GM23338 (cell line): ENCODE data around the gene LRP11. TPM values are rescaled to one million over a fixed set of nuclear protein-coding genes. Genes with fewer than 3 reads are reported as not detected.

ENCODE experiments used
- ATAC-seq: fragments of 200-7000 bp; cut with Tn5 transposase; 3 replicates; pipeline ENCODE4 v1.9.1; 2020
- DNase-seq: peaks from one replicate; pipeline ENCODE4 v3.0.0-alpha.2; 2015; ENCODE audit warnings: low spot score
- H2AFZ ChIP-seq: fragments of 200-600 bp; sonication (generic); 2 replicates; pipeline ENCODE4 v1.8.0; 2016; ENCODE audit warnings: antibody characterized with exemption, mild to moderate bottlenecking, moderate library complexity
- H3F3A ChIP-seq: fragments of 200-600 bp; sonication (generic); replicated peaks from 2 replicates; pipeline ENCODE4 v1.8.0; 2017; ENCODE audit warnings: antibody characterized with exemption, mixed run types, low read depth
- H3K27ac ChIP-seq: fragments of 200-600 bp; sonication (generic); 2 replicates; pipeline ENCODE4 v1.6.1; 2016; ENCODE audit warnings: low read depth
- H3K27me3 ChIP-seq: fragments of 200-600 bp; sonication (generic); 2 replicates; pipeline ENCODE4 v1.8.0; 2016; ENCODE audit warnings: mild to moderate bottlenecking, mixed run types, moderate library complexity; ENCODE audit not compliant: insufficient read depth
- H3K36me3 ChIP-seq: fragments of 200-600 bp; sonication (generic); 2 replicates; pipeline ENCODE4 v1.8.0; 2016; ENCODE audit warnings: mild to moderate bottlenecking; ENCODE audit not compliant: insufficient read depth
- H3K4me1 ChIP-seq: fragments of 200-600 bp; sonication (generic); 2 replicates; pipeline ENCODE4 v1.8.0; 2016; ENCODE audit warnings: mild to moderate bottlenecking, moderate library complexity; ENCODE audit not compliant: insufficient read depth
- H3K4me2 ChIP-seq: fragments of 200-600 bp; sonication (generic); 2 replicates; pipeline ENCODE4 v1.7.1; 2017; ENCODE audit warnings: mixed run types
- H3K4me3 ChIP-seq: fragments of 200-600 bp; sonication (generic); 2 replicates; pipeline ENCODE4 v1.6.1; 2016; ENCODE audit warnings: mixed run types
- H3K79me2 ChIP-seq: fragments of 200-600 bp; sonication (generic); replicated peaks from 2 replicates; pipeline ENCODE4 v1.8.0; 2017; ENCODE audit warnings: mild to moderate bottlenecking; ENCODE audit not compliant: insufficient read depth
- H3K9me2 ChIP-seq: fragments of 200-600 bp; sonication (generic); 2 replicates; pipeline ENCODE4 v1.8.0; 2017; ENCODE audit not compliant: insufficient read depth
- H4K20me1 ChIP-seq: fragments of 200-600 bp; sonication (generic); replicated peaks from 2 replicates; pipeline ENCODE4 v1.8.0; 2017; ENCODE audit warnings: mild to moderate bottlenecking; ENCODE audit not compliant: insufficient read depth
- H3K27ac Mint-ChIP-seq: 2 replicates; pipeline ENCODE4 v1.8.0; 2020; ENCODE audit warnings: inconsistent platforms, mild to moderate bottlenecking, moderate library complexity, mixed read lengths
- H3K27me3 Mint-ChIP-seq: 3 replicates; pipeline ENCODE4 v1.8.0; 2022; ENCODE audit warnings: low read depth, mild to moderate bottlenecking, moderate library complexity, mixed read lengths, inconsistent platforms; ENCODE audit not compliant: insufficient read depth, poor library complexity
- H3K36me3 Mint-ChIP-seq: 3 replicates; pipeline ENCODE4 v1.8.0; 2021; ENCODE audit warnings: low read depth, mild to moderate bottlenecking, inconsistent platforms, moderate library complexity, mixed read lengths
- H3K4me1 Mint-ChIP-seq: 3 replicates; pipeline ENCODE4 v1.8.0; 2020; ENCODE audit warnings: mild to moderate bottlenecking, inconsistent platforms, mixed read lengths
- H3K4me3 Mint-ChIP-seq: 3 replicates; pipeline ENCODE4 v1.8.0; 2021; ENCODE audit warnings: moderate library complexity, mild to moderate bottlenecking, inconsistent platforms, mixed read lengths
- H3K9me3 Mint-ChIP-seq: 3 replicates; pipeline ENCODE4 v1.8.0; 2020; ENCODE audit warnings: moderate library complexity, mild to moderate bottlenecking, inconsistent platforms, mixed read lengths
- CREB1 ChIP-seq: fragments of 250-450 bp; sonication (Bioruptor Pico); IDR thresholded peaks from 2 replicates; pipeline ENCODE4 v1.5.0; 2020; ENCODE audit warnings: low read depth, mild to moderate bottlenecking, moderate library complexity
- CTCF ChIP-seq, 2 experiments: fragments of 200-600 bp in 1 of 2; sonication (generic) in 1 of 2; conservative IDR thresholded peaks; 2 replicates each; pipeline versions ENCODE4 v1.5.1 to v1.6.1; 2016 to 2017; ENCODE audit warnings: antibody characterized with exemption in 2 of 2, low read depth in 2 of 2, mild to moderate bottlenecking in 2 of 2, moderate library complexity in 1 of 2
- ETS1 ChIP-seq: IDR thresholded peaks from 2 replicates; pipeline ENCODE4 v1.6.1; 2016; ENCODE audit warnings: antibody characterized with exemption
- EZH2 ChIP-seq: fragments of 200-600 bp; sonication (generic); IDR thresholded peaks from one replicate; pipeline ENCODE4 v1.8.0; 2017; ENCODE audit warnings: antibody characterized with exemption, mild to moderate bottlenecking, low read depth; ENCODE audit not compliant: unreplicated experiment
- EZH2phosphoT487 ChIP-seq: fragments of 200-600 bp; sonication (generic); IDR thresholded peaks from one replicate; pipeline ENCODE4 v1.8.1; 2018; ENCODE audit warnings: antibody characterized with exemption; ENCODE audit not compliant: unreplicated experiment
- JUNB ChIP-seq: IDR thresholded peaks from one replicate; pipeline ENCODE4 v1.6.1; 2016; ENCODE audit warnings: antibody characterized with exemption; ENCODE audit not compliant: unreplicated experiment
- NANOG ChIP-seq: IDR thresholded peaks from 2 replicates; pipeline ENCODE4 v1.6.1; 2016; ENCODE audit warnings: antibody characterized with exemption, borderline replicate concordance
- POLR2AphosphoS5 ChIP-seq: IDR thresholded peaks from 2 replicates; pipeline ENCODE4 v1.6.1; 2016; ENCODE audit warnings: antibody characterized with exemption, low read depth
- REST ChIP-seq: IDR thresholded peaks from one replicate; pipeline ENCODE4 v1.6.1; 2018; ENCODE audit warnings: antibody characterized with exemption; ENCODE audit not compliant: unreplicated experiment
- STAT1 ChIP-seq: IDR thresholded peaks from one replicate; pipeline ENCODE4 v1.6.1; 2016; ENCODE audit warnings: antibody characterized with exemption; ENCODE audit not compliant: unreplicated experiment
- ZNF114 ChIP-seq: fragments of 250-450 bp; sonication (Bioruptor Pico); IDR thresholded peaks from 2 replicates; pipeline ENCODE4 v1.5.0; 2020; ENCODE audit warnings: mild to moderate bottlenecking, moderate library complexity
- ZNF331 ChIP-seq: fragments of 250-450 bp; sonication (Bioruptor Pico); IDR thresholded peaks from 2 replicates; pipeline ENCODE4 v1.5.0; 2020; ENCODE audit warnings: low read depth, mild to moderate bottlenecking, moderate library complexity
- ZNF462 ChIP-seq: fragments of 250-450 bp; sonication (Bioruptor Pico); IDR thresholded peaks from 2 replicates; pipeline ENCODE4 v1.5.0; 2020; ENCODE audit warnings: mild to moderate bottlenecking, moderate library complexity
- polyA plus RNA-seq: library from polyadenylated mRNA; unstranded; fragments of >200 nt; fragmentation: Nextera tagmentation; extraction: Ambion mirVana; gene quantifications from 2 replicates; pipeline ENCODE4 v1.2.1, GENCODE V29; 2016
- total RNA-seq: library from RNA; depleted of rRNA; stranded (reverse); fragments of >200 nt; shearing (Covaris generic); gene quantifications from 2 replicates; pipeline ENCODE4 v1.2.3, GENCODE V29; 2014

LRP11 gene
- total and polyA plus RNA-seq, 2 experiments from 2014 or later: 10.8 to 37.1 TPM

- H3K36me3 ChIP-seq: no peaks in the 10 kb centered on the region
- Mint-ChIP-seq H3K9me3 (no peaks in the 10 kb centered on the region), H3K4me3 (no peak overlapping the region), H3K36me3 (no peaks in the 10 kb centered on the region), H3K4me1 (peaks cover 31% of the 10 kb centered on the region), H3K27me3 (no peaks in the 10 kb centered on the region), H3K27ac (peak overlapping the region; percentile 75)
- H3K27me3 ChIP-seq: no peaks in the 10 kb centered on the region
- no peak overlapping the region for H3K27ac ChIP-seq
- DNase-seq: no peak
- H3F3A ChIP-seq: no peaks in the 10 kb centered on the region
- TF ChIP-seq ZNF331 (CRISPR knock-in tag) (no peak), POLR2AphosphoS5 (no peak), EZH2phosphoT487 (no peak), JUNB (no peak), REST (no peak), CREB1 (no peak), EZH2 (no peak), NANOG (no peak), CTCF (conservative IDR thresholded peaks at IDR 0.05; ENCODE audit: low read depth in 2 of 2) (no peak), ZNF114 (no peak), ZNF462 (CRISPR knock-in tag) (no peak), ETS1 (no peak), STAT1 (no peak)
- ATAC-seq: peak; percentile 81
- H4K20me1 ChIP-seq: peaks cover 6% of the 10 kb centered on the region; the same call in 1 of the 2 replicates
- no peaks in the 10 kb centered on the region for H3K9me2 ChIP-seq
- peaks cover 21% of the 10 kb centered on the region for H3K4me1 ChIP-seq
- peaks cover 10% of the 10 kb centered on the region; the same call in 1 of the 2 replicates for H3K79me2 ChIP-seq
- H2AFZ ChIP-seq: no peak overlapping the region
- H3K4me2 ChIP-seq: peak overlapping the region; percentile 35; the same call in 1 of the 2 replicates
- no peak overlapping the region for H3K4me3 ChIP-seq
Observed at GRCh38 chr6:149854532-149854931, 9.6 kb downstream of the LRP11 start.
